ENCODE data around the gene DHCR24. TPM values are rescaled to one million over a fixed set of nuclear protein-coding genes. Genes with fewer than 3 reads are reported as not detected.

DHCR24 gene
- total RNA-seq, 1 donor from 2014 or later: 87.2 TPM

DNA sequence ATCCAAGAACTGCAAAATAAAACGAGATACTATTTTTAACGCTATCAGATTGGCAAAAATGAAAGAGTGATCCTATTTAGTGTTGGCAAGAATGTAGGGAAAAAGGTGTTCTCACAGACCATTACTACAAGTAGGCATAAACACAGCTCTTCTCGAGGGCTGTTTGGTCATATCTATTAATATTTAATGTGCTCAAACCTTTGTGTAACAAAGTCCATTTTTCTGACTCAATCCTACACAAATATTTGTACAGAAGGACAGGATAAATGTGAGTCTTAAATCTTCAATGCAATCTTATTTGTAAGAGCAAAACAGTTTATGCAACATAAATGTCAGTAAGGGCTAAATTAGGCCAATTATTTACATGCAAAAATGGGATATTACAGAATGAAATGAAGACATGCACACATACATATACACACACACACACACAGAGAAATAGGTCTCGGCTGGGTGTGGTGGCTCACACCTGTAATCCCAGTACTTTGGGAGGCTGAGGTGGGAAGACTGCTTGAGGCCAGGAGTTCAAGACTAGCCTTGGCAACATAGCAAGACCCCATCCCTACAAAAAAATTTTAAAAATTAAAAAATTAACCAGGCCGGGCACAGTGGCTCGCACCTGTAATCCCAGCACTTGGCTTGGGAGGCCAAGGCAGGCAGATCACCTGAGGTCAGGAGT, 17.7 kb downstream of the DHCR24 start:
- H3K27ac Mint-ChIP-seq (ENCODE audit: unreplicated experiment): no peak overlapping the region
- DNase-seq (ENCODE audit: extremely low spot score, unreplicated experiment): no peak
- H3K4me3 Mint-ChIP-seq (ENCODE audit: unreplicated experiment): no peak overlapping the region
- H3K4me1 Mint-ChIP-seq (ENCODE audit: unreplicated experiment): no peaks in the 10 kb centered on the region
- H3K27me3 Mint-ChIP-seq (ENCODE audit: unreplicated experiment): no peaks in the 10 kb centered on the region
- TF ChIP-seq CTCF (IDR thresholded peaks at IDR 0.05): no peak
- H3K36me3 Mint-ChIP-seq (ENCODE audit: unreplicated experiment): peaks cover 25% of the 10 kb centered on the region
- H3K9me3 Mint-ChIP-seq (ENCODE audit: unreplicated experiment): no peaks in the 10 kb centered on the region

DNA sequence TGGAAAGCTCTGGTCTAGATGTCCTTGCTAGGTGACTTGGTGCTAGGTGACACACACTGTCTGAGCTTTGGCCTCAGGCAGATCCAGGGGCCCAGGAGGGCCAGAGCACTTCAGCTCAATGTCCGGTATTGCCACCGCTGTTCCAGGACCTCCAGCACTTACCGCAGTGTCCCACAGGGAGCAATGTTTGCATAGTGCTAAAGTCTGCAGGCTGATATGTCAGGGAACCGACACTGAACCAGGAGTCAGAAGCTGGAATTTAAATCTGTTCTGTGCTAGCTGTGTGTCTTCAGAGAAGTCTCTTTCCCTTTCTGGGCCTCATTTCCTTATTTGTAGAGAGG, 19.3 kb downstream of the DHCR24 start:
- no peak overlapping the region for H3K27ac Mint-ChIP-seq (ENCODE audit: unreplicated experiment)
- H3K4me3 Mint-ChIP-seq (ENCODE audit: unreplicated experiment): no peak overlapping the region
- H3K27me3 Mint-ChIP-seq (ENCODE audit: unreplicated experiment): no peaks in the 10 kb centered on the region
- peaks cover 27% of the 10 kb centered on the region for H3K36me3 Mint-ChIP-seq (ENCODE audit: unreplicated experiment)
- TF ChIP-seq CTCF (IDR thresholded peaks at IDR 0.05): no peak
- DNase-seq (ENCODE audit: extremely low spot score, unreplicated experiment): no peak
- H3K4me1 Mint-ChIP-seq (ENCODE audit: unreplicated experiment): peaks cover 1% of the 10 kb centered on the region
- H3K9me3 Mint-ChIP-seq (ENCODE audit: unreplicated experiment): no peaks in the 10 kb centered on the region

- no peak for TF ChIP-seq CTCF (IDR thresholded peaks at IDR 0.05)
- peaks cover 31% of the 10 kb centered on the region for H3K36me3 Mint-ChIP-seq (ENCODE audit: unreplicated experiment)
- peaks cover 1% of the 10 kb centered on the region for H3K4me1 Mint-ChIP-seq (ENCODE audit: unreplicated experiment)
- no peak overlapping the region for H3K27ac Mint-ChIP-seq (ENCODE audit: unreplicated experiment)
- no peak for DNase-seq (ENCODE audit: extremely low spot score, unreplicated experiment)
- no peaks in the 10 kb centered on the region for H3K27me3 Mint-ChIP-seq (ENCODE audit: unreplicated experiment)
- H3K9me3 Mint-ChIP-seq (ENCODE audit: unreplicated experiment): no peaks in the 10 kb centered on the region
- H3K4me3 Mint-ChIP-seq (ENCODE audit: unreplicated experiment): no peak overlapping the region
These were observed 19.9 kb downstream of the DHCR24 start for GRCh38 chr1:54866801-54867716.

- no peak for DNase-seq (ENCODE audit: extremely low spot score, unreplicated experiment)
- H3K36me3 Mint-ChIP-seq (ENCODE audit: unreplicated experiment): peaks cover 34% of the 10 kb centered on the region
- no peaks in the 10 kb centered on the region for H3K9me3 Mint-ChIP-seq (ENCODE audit: unreplicated experiment)
- no peaks in the 10 kb centered on the region for H3K27me3 Mint-ChIP-seq (ENCODE audit: unreplicated experiment)
- H3K4me1 Mint-ChIP-seq (ENCODE audit: unreplicated experiment): peaks cover 10% of the 10 kb centered on the region
- no peak overlapping the region for H3K4me3 Mint-ChIP-seq (ENCODE audit: unreplicated experiment)
- TF ChIP-seq CTCF (IDR thresholded peaks at IDR 0.05): no peak
- no peak overlapping the region for H3K27ac Mint-ChIP-seq (ENCODE audit: unreplicated experiment)
These were observed 21.5 kb downstream of the DHCR24 start for GRCh38 chr1:54865238-54866073.
